Activated naive CD8-positive, alpha-beta T cell treated with anti-CD3 and anti-CD28 coated beads for 36 hours (primary cell): ENCODE results near the gene KIF19. TPM values are rescaled to one million over a fixed set of nuclear protein-coding genes. Genes with fewer than 3 reads are reported as not detected.

Source experiments
- DNase-seq: peaks from one replicate; pipeline ENCODE4 v3.0.0; 2021
- H3K27ac Mint-ChIP-seq: one replicate; pipeline ENCODE4 v1.8.0; 2022; ENCODE audit warnings: mild to moderate bottlenecking, moderate library complexity, mixed read lengths
- H3K27me3 Mint-ChIP-seq: one replicate; pipeline ENCODE4 v1.8.0; 2022; ENCODE audit warnings: mild to moderate bottlenecking, mixed read lengths
- H3K36me3 Mint-ChIP-seq: one replicate; pipeline ENCODE4 v1.8.0; 2021; ENCODE audit warnings: mild to moderate bottlenecking, mixed read lengths
- H3K4me1 Mint-ChIP-seq: one replicate; pipeline ENCODE4 v1.8.0; 2021; ENCODE audit warnings: mixed read lengths
- H3K4me3 Mint-ChIP-seq: one replicate; pipeline ENCODE4 v1.8.0; 2022; ENCODE audit warnings: mild to moderate bottlenecking, moderate library complexity, mixed read lengths
- H3K9me3 Mint-ChIP-seq: one replicate; pipeline ENCODE4 v1.8.0; 2022; ENCODE audit warnings: mixed read lengths
- total RNA-seq, 2 experiments: library from RNA; stranded (reverse); gene quantifications; one replicate each; pipeline ENCODE4 v1.2.3, GENCODE V29; 2021

The KIF19 gene
- total RNA-seq, 2 experiments from 2014 or later: 0.08 TPM; not detected in 1

- Mint-ChIP-seq H3K27me3 (peaks cover 46% of the 10 kb centered on the region), H3K4me1 (no peaks in the 10 kb centered on the region), H3K4me3 (no peak overlapping the region), H3K36me3 (no peaks in the 10 kb centered on the region), H3K27ac (no peak overlapping the region), H3K9me3 (no peaks in the 10 kb centered on the region)
- no peak for DNase-seq
Measured at GRCh38 chr17:74359916-74360315, 33.9 kb downstream of the KIF19 start.

GRCh38 chr17:74360899-74361229, 34.8 kb downstream of the KIF19 start:
- Mint-ChIP-seq H3K4me1 (no peaks in the 10 kb centered on the region), H3K27me3 (peaks cover 37% of the 10 kb centered on the region), H3K27ac (no peak overlapping the region), H3K9me3 (no peaks in the 10 kb centered on the region), H3K36me3 (no peaks in the 10 kb centered on the region), H3K4me3 (no peak overlapping the region)
- no peak for DNase-seq

- Mint-ChIP-seq H3K27me3 (peaks cover 31% of the 10 kb centered on the region), H3K4me1 (no peaks in the 10 kb centered on the region), H3K36me3 (no peaks in the 10 kb centered on the region), H3K27ac (no peak within 1 kb of the TSS), H3K9me3 (no peaks in the 10 kb centered on the region), H3K4me3 (no peak within 1 kb of the TSS)
- peak; percentile 50 for DNase-seq
Measured at GRCh38 chr17:74361230-74362068, 35.4 kb downstream of the KIF19 start, which contains the start of gene BTBD17. BTBD17 (minus strand) TSS chr17:74361868; CDS start chr17:74361819, 49 bp downstream.

- Mint-ChIP-seq H3K9me3 (no peaks in the 10 kb centered on the region), H3K4me3 (no peak overlapping the region), H3K4me1 (no peaks in the 10 kb centered on the region), H3K27me3 (peaks cover 30% of the 10 kb centered on the region), H3K27ac (no peak overlapping the region), H3K36me3 (no peaks in the 10 kb centered on the region)
- DNase-seq: no peak
Measured at GRCh38 chr17:74362069-74362405, 36.0 kb downstream of the KIF19 start.

- no peaks in the 10 kb centered on the region for H3K9me3 Mint-ChIP-seq
- no peaks in the 10 kb centered on the region for H3K36me3 Mint-ChIP-seq
- no peak overlapping the region for H3K4me3 Mint-ChIP-seq
- H3K4me1 Mint-ChIP-seq: no peaks in the 10 kb centered on the region
- no peak for DNase-seq
- H3K27me3 Mint-ChIP-seq: peaks cover 25% of the 10 kb centered on the region
- H3K27ac Mint-ChIP-seq: no peak overlapping the region
Measured at GRCh38 chr17:74362810-74363498, 36.9 kb downstream of the KIF19 start.

- no peaks in the 10 kb centered on the region for H3K9me3 Mint-ChIP-seq
- no peaks in the 10 kb centered on the region for H3K27me3 Mint-ChIP-seq
- H3K36me3 Mint-ChIP-seq: no peaks in the 10 kb centered on the region
- H3K4me3 Mint-ChIP-seq: no peak within 1 kb of the TSS
- peaks cover 11% of the 10 kb centered on the region for H3K4me1 Mint-ChIP-seq
- H3K27ac Mint-ChIP-seq: no peak within 1 kb of the TSS
- DNase-seq: no peak
Measured at GRCh38 chr17:74367206-74367605, 41.2 kb downstream of the KIF19 start, which contains the start of gene GPR142. GPR142 (plus strand) TSS chr17:74367506; CDS start chr17:74369541, 2,035 bp downstream.

- DNase-seq: peak; percentile 64
- no peak overlapping the region for H3K4me3 Mint-ChIP-seq
- H3K36me3 Mint-ChIP-seq: no peaks in the 10 kb centered on the region
- H3K9me3 Mint-ChIP-seq: no peaks in the 10 kb centered on the region
- no peaks in the 10 kb centered on the region for H3K27me3 Mint-ChIP-seq
- H3K27ac Mint-ChIP-seq: no peak overlapping the region
- peaks cover 11% of the 10 kb centered on the region for H3K4me1 Mint-ChIP-seq
Measured at GRCh38 chr17:74368341-74369081, 42.5 kb downstream of the KIF19 start.

- H3K9me3 Mint-ChIP-seq: no peaks in the 10 kb centered on the region
- no peaks in the 10 kb centered on the region for H3K27me3 Mint-ChIP-seq
- H3K36me3 Mint-ChIP-seq: no peaks in the 10 kb centered on the region
- H3K4me3 Mint-ChIP-seq: no peak overlapping the region
- peaks cover 11% of the 10 kb centered on the region for H3K4me1 Mint-ChIP-seq
- no peak overlapping the region for H3K27ac Mint-ChIP-seq
- DNase-seq: peak; percentile 49
Measured at GRCh38 chr17:74369221-74369620, 43.2 kb downstream of the KIF19 start.

- no peaks in the 10 kb centered on the region for H3K9me3 Mint-ChIP-seq
- no peak overlapping the region for H3K27ac Mint-ChIP-seq
- no peak for DNase-seq
- no peaks in the 10 kb centered on the region for H3K27me3 Mint-ChIP-seq
- H3K36me3 Mint-ChIP-seq: no peaks in the 10 kb centered on the region
- no peak overlapping the region for H3K4me3 Mint-ChIP-seq
- peaks cover 11% of the 10 kb centered on the region for H3K4me1 Mint-ChIP-seq
Measured at GRCh38 chr17:74369665-74370490, 43.9 kb downstream of the KIF19 start.

- Mint-ChIP-seq H3K36me3 (no peaks in the 10 kb centered on the region), H3K4me1 (peaks cover 11% of the 10 kb centered on the region)
Measured at GRCh38 chr17:74371653-74372147, 45.7 kb downstream of the KIF19 start.

GRCh38 chr17:74372426-74372825, 46.4 kb downstream of the KIF19 start:
- Mint-ChIP-seq H3K4me3 (no peak overlapping the region), H3K27ac (no peak overlapping the region), H3K4me1 (peaks cover 11% of the 10 kb centered on the region), H3K36me3 (no peaks in the 10 kb centered on the region), H3K27me3 (peaks cover under 1% of the 10 kb centered on the region), H3K9me3 (no peaks in the 10 kb centered on the region)
- no peak for DNase-seq

More at GRCh38 chr17:74371653-74372147, 45.7 kb downstream of the KIF19 start:
- Mint-ChIP-seq H3K4me3 (no peak overlapping the region), H3K27ac (no peak overlapping the region), H3K9me3 (no peaks in the 10 kb centered on the region), H3K27me3 (no peaks in the 10 kb centered on the region)
- no peak for DNase-seq

GRCh38 chr17:74373838-74374606, 48.0 kb downstream of the KIF19 start:
- no peak for DNase-seq
- H3K27me3 Mint-ChIP-seq: peaks cover 9% of the 10 kb centered on the region
- no peak overlapping the region for H3K27ac Mint-ChIP-seq
- no peaks in the 10 kb centered on the region for H3K9me3 Mint-ChIP-seq
- H3K36me3 Mint-ChIP-seq: no peaks in the 10 kb centered on the region
- H3K4me1 Mint-ChIP-seq: peaks cover 6% of the 10 kb centered on the region
- H3K4me3 Mint-ChIP-seq: no peak overlapping the region

- no peak for DNase-seq
- no peaks in the 10 kb centered on the region for H3K36me3 Mint-ChIP-seq
- H3K4me3 Mint-ChIP-seq: no peak overlapping the region
- no peaks in the 10 kb centered on the region for H3K4me1 Mint-ChIP-seq
- H3K27me3 Mint-ChIP-seq: peaks cover 9% of the 10 kb centered on the region
- no peak overlapping the region for H3K27ac Mint-ChIP-seq
- H3K9me3 Mint-ChIP-seq: no peaks in the 10 kb centered on the region
Measured at GRCh38 chr17:74374858-74375257, 48.8 kb downstream of the KIF19 start.
